Liver (tissue), 9 donors: ENCODE measurements around the gene PPP1R14D. TPM values are rescaled to one million over a fixed set of nuclear protein-coding genes. Genes with fewer than 3 reads are reported as not detected.
A peak's percentile ranks its signal among the peaks of the same experiment; 100 is the strongest.

ENCODE experiments used
- DNase-seq: peaks from one replicate; pipeline ENCODE4 v3.0.0-alpha.2; 2017; ENCODE audit warnings: low spot score
- H3K27ac ChIP-seq, 2 donors: one replicate each; pipeline ENCODE4 v1.7.0; 2013; ENCODE audit warnings: inconsistent platforms in 2 of 2, low read length in 2 of 2, control low read depth in 1 of 2, low read depth in 1 of 2, mild to moderate bottlenecking in 1 of 2
- H3K27me3 ChIP-seq, 4 donors: one replicate each; pipeline versions ENCODE4 v1.6.1 to v1.7.0; 2013; ENCODE audit warnings: low read length in 3 of 4, inconsistent platforms in 1 of 4, mild to moderate bottlenecking in 1 of 4, moderate library complexity in 1 of 4; ENCODE audit not compliant: control insufficient read depth in 4 of 4, insufficient read depth in 4 of 4
- H3K36me3 ChIP-seq, 4 donors: one replicate each; pipeline versions ENCODE4 v1.6.1 to v1.7.0; 2013; ENCODE audit warnings: low read length in 3 of 4, mild to moderate bottlenecking in 3 of 4, low read depth in 1 of 4, moderate library complexity in 1 of 4; ENCODE audit not compliant: control insufficient read depth in 4 of 4, insufficient read depth in 3 of 4
- H3K4me1 ChIP-seq, 4 donors: one replicate each; pipeline versions ENCODE4 v1.6.1 to v1.7.0; 2013; ENCODE audit warnings: low read length in 3 of 4, mild to moderate bottlenecking in 3 of 4, moderate library complexity in 1 of 4; ENCODE audit not compliant: control insufficient read depth in 4 of 4, insufficient read depth in 4 of 4
- H3K4me3 ChIP-seq, 3 donors: one replicate each; pipeline versions ENCODE4 v1.6.1 to v1.7.0; 2013; ENCODE audit warnings: low read length in 3 of 3, control low read depth in 1 of 3, low read depth in 1 of 3, mild to moderate bottlenecking in 1 of 3
- H3K9ac ChIP-seq, 2 donors: one replicate each; pipeline ENCODE4 v1.7.0; 2013; ENCODE audit warnings: low read length in 2 of 2, mild to moderate bottlenecking in 2 of 2, moderate library complexity in 2 of 2, control low read depth in 1 of 2, low read depth in 1 of 2
- H3K9me3 ChIP-seq, 4 donors: one replicate each; pipeline versions ENCODE4 v1.6.1 to v1.7.0; 2013; ENCODE audit warnings: low read length in 3 of 4; ENCODE audit not compliant: control insufficient read depth in 4 of 4
- ATF3 ChIP-seq: IDR thresholded peaks from 2 replicates; pipeline ENCODE4 v1.6.1; 2016; ENCODE audit warnings: antibody characterized with exemption
- CTCF ChIP-seq: fragments of 150-350 bp; IDR thresholded peaks from 2 replicates; pipeline ENCODE4 v1.5.1; 2017; ENCODE audit warnings: improper control_type of control experiment, low read depth, low read length; ENCODE audit not compliant: missing input control
- EGR1 ChIP-seq, 2 donors: IDR thresholded peaks; 2 replicates each; pipeline ENCODE4 v1.6.1; 2016 to 2018; ENCODE audit warnings: antibody characterized with exemption in 2 of 2, low read depth in 2 of 2
- FOXA1 ChIP-seq: IDR thresholded peaks from 2 replicates; pipeline ENCODE4 v1.6.1; 2016; ENCODE audit warnings: antibody characterized with exemption
- FOXA2 ChIP-seq: IDR thresholded peaks from 2 replicates; pipeline ENCODE4 v1.6.1; 2016; ENCODE audit warnings: antibody characterized with exemption
- GABPA ChIP-seq, 2 donors: IDR thresholded peaks in 1 of 2; conservative IDR thresholded peaks in 1 of 2; 2 replicates each; pipeline ENCODE4 v1.6.1; 2016; ENCODE audit warnings: antibody characterized with exemption in 2 of 2, mild to moderate bottlenecking in 1 of 2, moderate library complexity in 1 of 2
- HNF4A ChIP-seq, 2 donors: conservative IDR thresholded peaks; 2 replicates each; pipeline ENCODE4 v1.6.1; 2016; ENCODE audit warnings: antibody characterized with exemption in 2 of 2, mild to moderate bottlenecking in 2 of 2
- HNF4G ChIP-seq: IDR thresholded peaks from 2 replicates; pipeline ENCODE4 v1.6.1; 2016; ENCODE audit warnings: antibody characterized with exemption
- JUND ChIP-seq, 2 donors: IDR thresholded peaks; 2 replicates each; pipeline ENCODE4 v1.6.1; 2016; ENCODE audit warnings: antibody characterized with exemption in 2 of 2
- NR2F2 ChIP-seq: IDR thresholded peaks from 2 replicates; pipeline ENCODE4 v1.6.1; 2016; ENCODE audit warnings: antibody characterized with exemption
- RAD21 ChIP-seq, 2 donors: IDR thresholded peaks; 2 replicates each; pipeline ENCODE4 v1.6.1; 2016; ENCODE audit warnings: antibody characterized with exemption in 2 of 2, mild to moderate bottlenecking in 2 of 2
- REST ChIP-seq: IDR thresholded peaks from 2 replicates; pipeline ENCODE4 v1.6.1; 2016; ENCODE audit warnings: antibody characterized with exemption, mild to moderate bottlenecking
- RXRA ChIP-seq, 2 donors: IDR thresholded peaks; 2 replicates each; pipeline ENCODE4 v1.6.1; 2017 to 2018; ENCODE audit warnings: antibody characterized with exemption in 2 of 2, mild to moderate bottlenecking in 1 of 2
- SP1 ChIP-seq: IDR thresholded peaks from 2 replicates; pipeline ENCODE4 v1.6.1; 2018; ENCODE audit warnings: antibody characterized with exemption, mild to moderate bottlenecking
- TAF1 ChIP-seq: conservative IDR thresholded peaks from 2 replicates; pipeline ENCODE4 v1.6.1; 2016; ENCODE audit warnings: antibody characterized with exemption, mild to moderate bottlenecking
- YY1 ChIP-seq: IDR thresholded peaks from 2 replicates; pipeline ENCODE4 v1.6.1; 2016; ENCODE audit warnings: antibody characterized with exemption, mild to moderate bottlenecking
- ZBTB33 ChIP-seq: IDR thresholded peaks from 2 replicates; pipeline ENCODE4 v1.6.1; 2016; ENCODE audit warnings: antibody characterized with exemption
- WGBS: extraction: QIAGEN DNeasy Blood & Tissue Kit; methylation state at CpG from one replicate; pipeline ENCODE4 v1.1.7; 2013; 5-methylcytosine and 5-hydroxymethylcytosine counted together
- polyA plus RNA-seq, 2 donors: library from polyadenylated mRNA; stranded (reverse) in 1 of 2; unstranded in 1 of 2; fragments of 200-250 nt in 1 of 2; fragments of >200 nt in 1 of 2; fragmentation: Nextera tagmentation in 1 of 2; extraction: Ambion mirVana in 1 of 2; gene quantifications; one replicate each; pipeline versions ENCODE4 v1.2.1 to v1.2.3, GENCODE V29; 2013 to 2015
- total RNA-seq, 2 donors: library from RNA; depleted of rRNA; stranded (reverse); fragments of >200 nt; gene quantifications; one replicate each; pipeline ENCODE4 v1.2.3, GENCODE V29; 2014
- donor health status: healthy.
- donor health status: healthy.
- donor health status: healthy.
- donor health status: healthy.
- donor health status: healthy.

Gene PPP1R14D
- total and polyA plus RNA-seq, 4 donors: not detected

GRCh38 chr15:40772014-40772413, 56.5 kb downstream of the PPP1R14D start:
- no peak for DNase-seq
- Histone ChIP-seq H3K4me1 (peaks cover 4 to 61% (median 38%) of the 10 kb centered on the region in 4 donors), H3K27ac (peak overlapping the region; percentile 33 to 37), H3K9me3 (no peaks in the 10 kb centered on the region), H3K4me3 (no peak overlapping the region), H3K36me3 (peaks cover 0 to 33% (median 14%) of the 10 kb centered on the region in 4 donors), H3K27me3 (no peaks in the 10 kb centered on the region), H3K9ac (no peak overlapping the region)
- WGBS: 95% methylated on average over 13 of the region's 13 CpGs
- no peak for TF ChIP-seq SP1
- TF ChIP-seq HNF4G: no peak
- no peak for TF ChIP-seq GABPA (IDR thresholded peaks at IDR 0.05 in 1 of 2, conservative IDR thresholded peaks at IDR 0.05 in 1 of 2)
- no peak for TF ChIP-seq ATF3
- no peak for TF ChIP-seq JUND (IDR thresholded peaks at IDR 0.05)
- no peak for TF ChIP-seq EGR1 (IDR thresholded peaks at IDR 0.05; ENCODE audit: low read depth in 2 of 2)
- TF ChIP-seq FOXA2: no peak
- no peak for TF ChIP-seq NR2F2
- no peak for TF ChIP-seq RXRA (IDR thresholded peaks at IDR 0.05)
- no peak for TF ChIP-seq RAD21 (IDR thresholded peaks at IDR 0.05)
- no peak for TF ChIP-seq FOXA1
- TF ChIP-seq ZBTB33: no peak
- no peak for TF ChIP-seq HNF4A (conservative IDR thresholded peaks at IDR 0.05)
- no peak for TF ChIP-seq TAF1
- TF ChIP-seq CTCF: no peak
- TF ChIP-seq YY1: no peak
- no peak for TF ChIP-seq REST

GRCh38 chr15:40771242-40771641, 57.3 kb downstream of the PPP1R14D start:
- Histone ChIP-seq H3K36me3 (peaks cover 0 to 38% (median 17%) of the 10 kb centered on the region in 4 donors), H3K27ac (peak overlapping the region; percentile 56 to 71), H3K4me3 (no peak overlapping the region), H3K9ac (no peak overlapping the region), H3K27me3 (no peaks in the 10 kb centered on the region), H3K4me1 (peaks cover 4 to 57% (median 34%) of the 10 kb centered on the region in 4 donors), H3K9me3 (no peaks in the 10 kb centered on the region)
- no peak for DNase-seq
- WGBS: 46% methylated on average over 5 of the region's 5 CpGs
- TF ChIP-seq EGR1 (IDR thresholded peaks at IDR 0.05; ENCODE audit: low read depth in 2 of 2) (peak in 1 of 2 donors; percentile 45), RXRA (IDR thresholded peaks at IDR 0.05) (peak; percentile 84 to 92), ATF3 (no peak), HNF4A (conservative IDR thresholded peaks at IDR 0.05) (peak; percentile 71 to 72), YY1 (peak; percentile 70), REST (peak; percentile 43), ZBTB33 (no peak), FOXA1 (peak; percentile 72), NR2F2 (peak; percentile 34), SP1 (peak; percentile 68)
